T follicular helper cell (primary cell): ENCODE results near the gene SZT2.

Source experiments
- DNase-seq: peaks from one replicate; pipeline ENCODE4 v3.0.0-alpha.2; 2020; ENCODE audit warnings: low read depth

Gene SZT2

GRCh38 chr1:43423672-43424550 lies 34.2 kb downstream of the SZT2 start:
- no peak for DNase-seq

GRCh38 chr1:43425045-43425444 lies 35.3 kb downstream of the SZT2 start:
- DNase-seq: no peak

GRCh38 chr1:43426221-43426620 lies 36.5 kb downstream of the SZT2 start:
- DNase-seq: no peak

- DNase-seq: no peak
Measured at GRCh38 chr1:43427524-43427923, 37.8 kb downstream of the SZT2 start.

- no peak for DNase-seq
Measured at GRCh38 chr1:43427941-43428340, 38.2 kb downstream of the SZT2 start.

DNA sequence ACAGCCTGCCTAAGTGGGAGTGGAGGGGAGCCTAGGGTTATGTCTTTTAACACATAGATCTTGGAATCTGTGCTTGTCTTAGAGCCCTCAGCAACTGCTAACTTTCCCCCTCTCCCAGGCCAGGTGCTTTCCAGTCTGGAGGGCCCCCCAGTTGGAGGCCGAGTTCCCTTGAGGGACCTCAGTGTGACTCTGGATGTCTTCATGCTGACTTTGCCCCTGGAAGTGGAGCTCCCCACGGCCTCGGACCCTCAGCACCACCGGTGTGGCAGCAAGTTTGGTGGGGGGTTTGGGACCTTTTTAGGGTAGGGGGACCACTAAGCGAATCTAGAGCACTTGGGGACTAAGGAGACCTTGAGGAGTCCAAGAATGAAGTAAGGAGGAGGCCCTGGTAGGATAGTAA lies 41.1 kb downstream of the SZT2 start:
- DNase-seq: no peak

DNA sequence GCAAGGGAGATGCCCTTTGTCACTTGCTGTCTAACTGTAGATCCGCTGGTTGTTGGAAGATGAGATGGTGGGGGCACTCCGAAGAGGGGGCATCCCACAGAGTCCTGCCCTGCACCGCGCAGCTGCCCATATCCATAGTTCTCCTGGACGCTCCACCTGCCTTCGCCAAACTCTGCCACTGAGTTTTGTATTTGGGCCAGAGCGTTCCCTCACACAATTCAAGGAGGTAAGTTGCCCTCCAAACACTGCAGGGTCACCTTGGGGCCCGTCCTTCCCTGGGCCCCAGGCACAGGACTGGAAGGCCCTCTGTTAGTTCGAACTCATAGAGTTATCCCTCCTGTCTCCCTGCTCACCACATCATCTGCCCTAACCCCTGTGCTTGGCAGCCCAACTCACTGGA lies 42.0 kb downstream of the SZT2 start:
- no peak for DNase-seq

DNA sequence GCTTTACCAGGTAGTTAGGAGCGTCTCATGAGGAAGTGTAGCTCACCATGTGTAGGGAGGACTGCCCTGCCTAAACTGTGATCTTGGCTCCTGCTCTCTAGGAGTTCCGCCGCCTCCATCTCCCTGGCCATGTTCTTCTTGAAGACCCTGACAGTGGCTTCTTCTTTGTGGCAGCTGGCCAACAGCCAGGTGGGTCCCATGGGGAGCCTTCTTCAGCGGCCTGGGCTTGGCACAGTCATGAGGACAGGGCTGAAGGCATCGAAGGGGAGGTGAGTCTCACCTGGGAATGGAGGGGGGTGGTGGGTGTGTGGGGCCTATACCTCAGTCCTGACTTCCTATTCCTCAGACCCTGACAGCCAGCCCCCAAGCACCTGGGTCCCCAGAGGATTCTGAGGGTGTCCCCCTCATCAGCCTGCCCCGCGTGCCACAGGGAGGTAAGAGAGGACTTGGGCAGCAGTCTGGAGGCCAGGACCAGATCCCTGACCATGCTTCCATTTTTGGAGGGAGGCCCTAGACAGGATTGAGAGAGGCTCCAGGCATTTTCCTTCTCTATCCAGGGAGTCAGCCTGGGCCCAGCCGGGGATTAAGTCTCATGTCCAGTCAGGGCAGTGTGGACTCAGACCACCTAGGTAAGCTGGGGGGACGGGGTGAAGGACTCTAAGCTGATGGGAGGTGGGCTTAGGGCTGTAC lies 42.6 kb downstream of the SZT2 start:
- DNase-seq: no peak

- DNase-seq: no peak
Measured at GRCh38 chr1:43432907-43433306, 43.2 kb downstream of the SZT2 start.

GRCh38 chr1:43434256-43434655 lies 44.6 kb downstream of the SZT2 start:
- no peak for DNase-seq

DNA sequence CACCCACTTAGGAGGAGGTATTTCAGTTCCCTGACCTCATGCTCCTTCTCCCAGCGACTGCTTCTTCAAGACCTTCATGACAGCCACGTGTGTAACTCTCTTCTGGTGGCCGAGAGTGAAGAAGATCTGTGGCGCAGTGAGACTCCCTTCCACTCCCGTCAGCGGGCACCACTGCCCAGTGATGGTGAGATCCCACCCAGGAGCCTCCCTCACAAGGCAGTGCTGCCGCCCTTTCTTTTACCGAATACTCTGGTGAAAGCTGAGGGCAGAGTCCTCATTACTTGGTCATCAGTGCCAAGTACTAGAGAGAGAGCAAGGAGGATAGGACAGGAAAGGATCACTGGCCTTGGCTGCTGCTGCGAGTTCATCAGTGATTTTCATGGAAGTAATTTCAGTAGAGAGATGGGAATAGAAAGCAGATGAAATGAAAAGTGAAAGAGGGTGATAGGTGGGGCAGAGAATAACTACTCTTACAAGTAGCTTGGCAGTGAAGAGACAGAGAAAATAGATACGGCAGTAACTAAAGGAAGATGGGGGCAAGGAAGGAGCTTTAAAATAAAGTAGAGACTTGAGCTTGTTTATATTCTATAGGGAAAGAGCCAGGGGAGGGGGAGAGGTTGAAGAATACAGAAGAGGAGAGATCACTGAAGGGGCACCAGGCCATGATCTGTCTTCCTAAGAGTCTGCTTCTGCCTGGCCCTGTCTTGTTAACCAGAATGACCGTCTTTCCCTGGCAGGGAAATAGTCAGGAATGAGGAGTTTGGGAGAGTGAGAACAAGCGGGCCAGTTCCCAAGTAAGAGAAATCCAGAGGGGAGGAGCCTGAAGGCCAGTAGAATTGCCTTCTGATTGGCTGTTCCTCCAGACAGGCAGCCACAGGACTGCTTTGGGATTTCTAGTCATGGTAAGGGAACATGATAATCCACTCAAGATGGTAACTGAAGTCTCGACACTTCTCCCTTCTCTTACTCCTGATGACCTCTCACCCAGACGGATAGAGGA lies 45.7 kb downstream of the SZT2 start:
- no peak for DNase-seq

- DNase-seq: no peak
Measured at GRCh38 chr1:43436371-43436770, 46.7 kb downstream of the SZT2 start.

DNA sequence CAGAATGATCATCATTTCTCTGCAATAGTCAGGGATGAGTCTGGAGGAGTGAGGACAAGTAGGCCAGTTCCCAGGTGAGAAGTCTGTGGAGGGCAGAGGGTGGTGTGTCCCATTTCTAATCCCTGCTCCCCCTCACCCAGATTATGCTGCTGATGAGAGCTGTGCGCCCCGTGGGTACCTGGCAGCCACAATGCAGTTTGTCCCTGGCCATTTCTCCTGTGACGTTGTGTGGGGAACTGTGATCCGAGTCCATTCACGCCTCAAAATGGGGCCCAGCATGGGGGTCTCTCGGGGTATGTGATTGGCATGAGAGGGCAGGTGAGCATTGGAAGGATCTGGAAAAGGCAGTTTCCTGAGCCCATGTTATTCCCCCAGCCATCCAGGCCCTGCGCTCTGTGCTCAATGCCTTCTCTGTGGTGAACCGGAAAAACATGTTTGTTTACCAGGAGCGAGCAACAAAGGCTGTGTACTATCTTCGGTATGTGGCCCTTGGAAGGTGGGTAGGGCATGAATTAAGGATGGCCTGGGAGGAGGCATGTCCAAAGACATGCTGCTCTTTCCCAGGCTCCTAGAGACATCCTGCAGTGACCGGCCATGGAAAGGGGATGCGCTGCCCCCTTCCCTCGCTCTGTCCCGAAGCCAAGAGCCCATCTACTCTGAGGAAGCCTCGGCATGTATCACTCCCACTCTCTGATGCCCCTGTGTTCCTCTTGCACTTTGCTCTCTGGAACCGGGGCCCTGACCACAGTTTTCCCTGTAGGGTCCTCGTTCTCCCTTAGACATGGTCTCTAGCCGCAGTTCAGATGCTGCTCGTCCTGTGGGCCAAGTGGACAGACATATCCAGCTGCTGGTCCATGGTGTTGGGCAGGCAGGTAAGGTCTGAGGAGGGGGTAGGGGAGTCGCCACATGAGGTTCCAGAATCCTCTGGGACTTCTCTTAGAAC lies 47.6 kb downstream of the SZT2 start:
- no peak for DNase-seq

GRCh38 chr1:43438006-43438405 lies 48.3 kb downstream of the SZT2 start:
- DNase-seq: no peak

- DNase-seq: no peak
Measured at GRCh38 chr1:43438576-43438952, 48.9 kb downstream of the SZT2 start.

DNA sequence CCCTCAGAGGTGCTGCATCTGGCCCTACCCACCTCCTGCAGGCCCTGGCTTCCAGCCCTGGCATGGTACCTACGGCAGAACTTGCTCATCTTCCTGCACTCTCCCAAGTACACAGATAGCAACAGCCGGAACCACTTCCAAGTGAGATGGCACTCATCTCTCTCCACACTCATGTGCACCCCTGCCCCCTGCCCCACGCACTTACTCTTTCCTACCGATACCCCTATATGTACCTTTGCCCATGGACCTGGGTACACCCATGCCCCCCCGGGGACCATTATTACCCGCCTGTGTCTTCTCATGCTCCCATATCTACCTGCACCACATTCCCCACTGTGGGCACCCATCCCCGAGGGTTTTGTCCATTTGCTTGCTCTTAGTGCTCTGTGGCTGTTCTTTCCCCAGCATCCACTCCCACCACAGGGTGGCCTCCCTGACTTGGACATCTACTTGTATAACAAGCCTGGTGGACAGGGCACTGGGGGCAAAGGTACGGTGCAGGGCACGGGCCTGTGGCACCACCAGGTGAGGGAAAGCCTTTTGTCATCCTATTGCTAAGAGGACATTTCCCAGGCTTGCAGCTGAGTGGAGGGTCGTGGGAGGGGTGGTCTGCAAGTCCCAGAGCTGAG lies 49.4 kb downstream of the SZT2 start:
- no peak for DNase-seq

- no peak for DNase-seq
Measured at GRCh38 chr1:43439781-43440180, 50.1 kb downstream of the SZT2 start.

- no peak for DNase-seq
Measured at GRCh38 chr1:43440358-43440757, 50.7 kb downstream of the SZT2 start.

DNA sequence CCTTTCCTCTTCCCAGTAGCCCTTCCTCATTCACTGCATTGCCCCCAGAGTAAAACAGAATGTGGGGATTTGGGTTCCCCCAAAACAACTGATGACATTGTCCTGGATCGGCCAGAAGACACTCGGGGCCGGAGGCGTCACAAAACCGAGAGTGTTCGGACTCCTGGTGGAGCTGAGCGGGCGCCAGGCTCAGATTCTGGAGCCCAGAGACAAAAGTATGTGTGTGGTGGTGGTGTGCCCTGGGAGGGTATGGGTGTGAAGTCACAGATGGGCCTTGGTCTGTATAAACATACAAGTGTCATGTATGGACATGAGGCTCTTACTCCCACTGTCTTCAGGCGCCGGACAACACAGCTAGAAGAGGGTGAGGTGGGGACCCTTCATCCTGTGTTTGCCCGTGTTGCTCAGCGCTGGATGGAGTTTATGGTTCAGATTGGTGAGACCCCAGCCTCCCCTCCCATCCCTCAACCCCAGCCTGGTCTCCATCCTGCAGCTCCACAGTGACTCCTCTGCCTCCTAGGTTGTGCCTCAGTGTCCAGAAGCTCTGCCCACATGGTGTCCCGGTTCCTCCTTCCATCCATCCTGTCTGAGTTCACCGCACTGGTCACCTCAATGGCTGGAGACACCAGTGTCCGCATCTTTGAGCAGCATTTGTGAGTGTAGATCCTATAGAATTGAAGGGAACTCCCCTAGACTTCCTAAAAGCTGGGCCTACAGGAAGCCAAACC lies 51.6 kb downstream of the SZT2 start:
- DNase-seq: no peak
